ENCODE measurements around the gene MR1.

Gene MR1

GRCh38 chr1:181033799-181034451 lies at the start of gene MR1:
TSS of gene MR1 (plus strand) at chr1:181033983. CDS start at chr1:181034008, 25 bp downstream.
- no peak for DNase-seq (ENCODE audit: low read depth, low spot score)

DNA sequence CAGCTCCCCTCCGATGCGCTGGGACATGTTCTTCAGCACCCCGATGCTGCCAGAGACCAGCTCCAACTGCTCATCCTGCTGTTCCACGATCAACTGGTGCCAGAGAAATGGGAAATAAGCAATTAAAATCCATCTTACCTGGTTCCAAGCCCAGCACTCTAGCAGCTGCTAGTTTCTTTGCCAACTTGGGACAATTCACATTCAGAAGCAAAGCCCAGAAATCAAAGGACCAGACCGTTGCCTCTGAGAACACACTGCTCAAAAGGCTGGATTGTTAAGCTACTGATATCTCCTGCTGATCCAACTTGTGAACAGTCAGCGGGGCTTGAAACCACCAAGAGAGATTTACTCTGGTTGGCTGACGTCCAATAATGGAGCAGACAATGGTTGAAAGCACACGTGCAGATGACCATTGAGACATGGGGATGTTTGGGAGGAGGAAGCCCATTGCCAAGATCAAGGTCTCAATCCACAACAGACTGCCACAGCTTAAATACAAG lies 45.5 kb upstream of the MR1 start:
- DNase-seq (ENCODE audit: low read depth, low spot score), result no peak

DNA sequence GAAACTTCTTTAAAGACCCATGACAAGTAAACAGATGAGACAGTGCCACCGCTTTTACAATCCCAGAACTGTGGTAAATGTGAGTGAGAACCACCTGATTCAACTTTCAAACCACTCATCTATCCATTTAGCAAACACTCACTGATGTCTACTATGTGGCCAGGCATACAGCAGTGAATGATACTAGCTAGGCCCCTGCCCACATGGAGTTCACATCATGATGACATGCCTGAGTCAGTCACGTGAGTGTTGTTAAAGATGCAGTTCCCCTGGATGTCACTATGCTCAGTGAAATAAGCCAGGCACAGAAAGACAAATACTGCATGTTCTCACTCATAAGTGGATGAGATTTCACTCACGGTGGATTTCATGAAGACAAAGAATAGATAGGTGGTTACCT lies 39.5 kb upstream of the MR1 start:
- DNase-seq (ENCODE audit: low read depth, low spot score), result no peak

- no peak for DNase-seq (ENCODE audit: low read depth, low spot score)
These were observed 35.8 kb upstream of the MR1 start for GRCh38 chr1:180997843-180998504.

GRCh38 chr1:181001091-181001780 lies 32.5 kb upstream of the MR1 start:
- no peak for DNase-seq (ENCODE audit: low read depth, low spot score)

- no peak for DNase-seq (ENCODE audit: low read depth, low spot score)
These were observed 31.1 kb upstream of the MR1 start for GRCh38 chr1:181002582-181003172.

- DNase-seq (ENCODE audit: low read depth, low spot score), result no peak
These were observed 23.0 kb upstream of the MR1 start for GRCh38 chr1:181010789-181011188.

- DNase-seq (ENCODE audit: low read depth, low spot score), result no peak
These were observed 22.2 kb upstream of the MR1 start for GRCh38 chr1:181011301-181012202.

DNA sequence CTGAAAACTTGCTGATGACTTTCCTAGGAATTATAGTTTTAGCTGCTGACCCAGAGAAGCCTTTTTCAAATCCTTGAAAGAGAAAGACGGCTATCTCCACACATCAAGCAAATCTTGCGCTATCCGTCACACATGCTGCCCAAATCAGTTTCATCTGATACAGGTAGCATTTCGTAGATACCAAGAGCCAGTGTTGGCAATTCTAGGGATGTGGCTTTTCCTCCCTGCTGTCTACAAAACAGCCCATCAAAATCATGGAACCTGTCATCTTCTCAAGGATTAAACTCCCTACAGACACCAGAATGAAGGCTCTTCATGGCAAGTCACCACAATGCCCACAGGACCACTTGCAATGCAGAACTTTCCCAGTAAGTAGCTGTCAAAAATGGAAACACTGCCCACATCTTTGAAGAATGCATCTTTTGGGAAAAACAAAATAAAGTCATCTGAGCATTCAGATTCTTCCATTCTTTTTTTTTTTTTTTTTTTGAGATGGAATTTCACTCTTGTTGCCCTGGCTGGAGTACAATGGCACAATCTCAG lies 21.5 kb upstream of the MR1 start:
- no peak for DNase-seq (ENCODE audit: low read depth, low spot score)

- DNase-seq (ENCODE audit: low read depth, low spot score), result no peak
These were observed 20.6 kb upstream of the MR1 start for GRCh38 chr1:181013144-181013543.

GRCh38 chr1:181014477-181015250 lies 19.1 kb upstream of the MR1 start:
- no peak for DNase-seq (ENCODE audit: low read depth, low spot score)

DNA sequence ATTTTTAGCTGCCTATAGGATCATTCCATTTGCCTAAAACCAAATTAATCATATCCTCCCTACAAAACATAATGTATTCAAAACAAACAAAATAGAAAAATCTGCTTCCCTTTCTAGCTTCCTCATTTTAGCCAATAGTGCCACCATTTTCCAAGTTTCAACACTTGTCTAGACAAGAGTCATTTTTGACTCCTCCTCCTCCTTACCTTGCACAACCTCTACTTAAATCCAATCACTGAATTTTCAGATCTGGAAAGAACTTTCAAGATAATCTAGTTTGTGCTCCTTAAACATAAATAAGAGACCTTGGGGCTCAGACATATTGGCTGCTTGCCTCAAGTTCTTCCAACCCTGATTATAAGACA lies 18.6 kb upstream of the MR1 start:
- DNase-seq (ENCODE audit: low read depth, low spot score), result no peak

- DNase-seq (ENCODE audit: low read depth, low spot score), result no peak
These were observed 17.2 kb upstream of the MR1 start for GRCh38 chr1:181016563-181016962.

GRCh38 chr1:181018901-181019681 lies 14.7 kb upstream of the MR1 start:
- DNase-seq (ENCODE audit: low read depth, low spot score), result no peak

DNA sequence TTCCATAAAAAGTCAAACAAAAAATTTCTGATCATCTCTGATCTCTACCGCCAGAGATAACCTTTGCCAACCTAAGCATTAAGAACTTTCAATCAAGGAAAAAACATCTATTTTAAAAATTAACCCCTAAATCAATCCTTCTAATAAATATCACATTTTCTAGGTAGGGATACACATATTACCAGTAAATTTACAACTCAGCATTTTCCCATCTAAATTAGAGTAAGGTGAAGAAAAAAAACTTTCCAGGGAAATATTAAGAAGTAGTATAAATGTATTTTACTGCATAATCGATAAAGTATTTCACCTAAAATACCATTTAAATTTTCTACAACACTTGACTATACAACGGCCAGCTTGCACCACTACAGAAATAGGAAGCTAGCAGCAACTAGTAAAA lies 12.6 kb upstream of the MR1 start:
- no peak for DNase-seq (ENCODE audit: low read depth, low spot score)

- DNase-seq (ENCODE audit: low read depth, low spot score), result peak; percentile 22
These were observed 11.9 kb upstream of the MR1 start for GRCh38 chr1:181021811-181022434.

GRCh38 chr1:181023265-181024057 lies 10.3 kb upstream of the MR1 start:
- no peak for DNase-seq (ENCODE audit: low read depth, low spot score)

GRCh38 chr1:181028196-181028595 lies 5.6 kb upstream of the MR1 start:
- DNase-seq (ENCODE audit: low read depth, low spot score), result no peak
